ENCODE results near the gene PCNP. TPM values are rescaled to one million over a fixed set of nuclear protein-coding genes. Genes with fewer than 3 reads are reported as not detected.

Gene PCNP
- total and polyA plus RNA-seq, 9 of the 15 experiments (the other 6 are each of a cell fraction or from before 2014, with no cell fraction given): 54.3 to 170 (median 150) TPM

GRCh38 chr3:101573449-101574387 lies at the start of gene PCNP (continued):
- TF ChIP-seq, protein P1, sequence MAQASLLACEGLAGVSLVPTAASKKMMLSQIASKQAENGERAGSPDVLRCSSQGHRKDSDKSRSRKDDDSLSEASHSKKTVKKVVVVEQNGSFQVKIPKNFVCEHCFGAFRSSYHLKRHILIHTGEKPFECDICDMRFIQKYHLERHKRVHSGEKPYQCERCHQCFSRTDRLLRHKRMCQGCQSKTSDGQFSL (CRISPR knock-in tag; IDR thresholded peaks at IDR 0.05): no peak
- TF ChIP-seq, protein P1 (tag; IDR thresholded peaks at IDR 0.05): no peak
- TF ChIP-seq GMEB1 (CRISPR knock-in tag; IDR thresholded peaks at IDR 0.05) (0 out of 2 replicates have a peak, but pooled peaks have one; percentile 20), CTCFL (IDR thresholded peaks at IDR 0.05; ENCODE audit: borderline replicate concordance, insufficient read depth, low read depth, low read length, poor library complexity, severe bottlenecking) (peak; percentile 65), ZC3H11A (IDR thresholded peaks at IDR 0.05; ENCODE audit: low read depth, low read length) (no peak), VEZF1 (CRISPR knock-in tag; IDR thresholded peaks at IDR 0.05) (peak; percentile 38), NR2C2 (CRISPR knock-in tag; IDR thresholded peaks at IDR 0.05) (no peak), NR2C2 (tag; IDR thresholded peaks at IDR 0.05) (peak; percentile 81), L3MBTL2 (IDR thresholded peaks at IDR 0.05) (peak; percentile 64), LCOR (CRISPR knock-in tag; IDR thresholded peaks at IDR 0.05) (peak; percentile 96), ARNT (IDR thresholded peaks at IDR 0.05) (0 out of 4 replicates have a peak, but pooled peaks of 1 of the 2 experiments have one; percentile 55), SP1 (CRISPR knock-in tag; IDR thresholded peaks at IDR 0.05) (peak; percentile 32; the same call in 1 of the 2 replicates), PBX2 (CRISPR knock-in tag; IDR thresholded peaks at IDR 0.05; ENCODE audit: low read depth) (no peak), PBX2 (tag; conservative IDR thresholded peaks at IDR 0.05; ENCODE audit: low read depth) (peak; percentile 51; the same call in 1 of the 2 replicates), GABPB1 (CRISPR knock-in tag; IDR thresholded peaks at IDR 0.05) (peak; percentile 92)
- TF ChIP-seq, protein P2, sequence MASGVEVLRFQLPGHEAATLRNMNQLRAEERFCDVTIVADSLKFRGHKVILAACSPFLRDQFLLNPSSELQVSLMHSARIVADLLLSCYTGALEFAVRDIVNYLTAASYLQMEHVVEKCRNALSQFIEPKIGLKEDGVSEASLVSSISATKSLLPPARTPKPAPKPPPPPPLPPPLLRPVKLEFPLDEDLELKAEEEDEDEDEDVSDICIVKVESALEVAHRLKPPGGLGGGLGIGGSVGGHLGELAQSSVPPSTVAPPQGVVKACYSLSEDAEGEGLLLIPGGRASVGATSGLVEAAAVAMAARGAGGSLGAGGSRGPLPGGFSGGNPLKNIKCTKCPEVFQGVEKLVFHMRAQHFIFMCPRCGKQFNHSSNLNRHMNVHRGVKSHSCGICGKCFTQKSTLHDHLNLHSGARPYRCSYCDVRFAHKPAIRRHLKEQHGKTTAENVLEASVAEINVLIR (CRISPR knock-in tag; IDR thresholded peaks at IDR 0.05): peak; percentile 79

All from K562 (cell line).